ENCODE results near the gene ECPAS. TPM values are rescaled to one million over a fixed set of nuclear protein-coding genes. Genes with fewer than 3 reads are reported as not detected.

The ECPAS gene
- total RNA-seq, 1 donor from 2014 or later = 89.7 TPM

DNA sequence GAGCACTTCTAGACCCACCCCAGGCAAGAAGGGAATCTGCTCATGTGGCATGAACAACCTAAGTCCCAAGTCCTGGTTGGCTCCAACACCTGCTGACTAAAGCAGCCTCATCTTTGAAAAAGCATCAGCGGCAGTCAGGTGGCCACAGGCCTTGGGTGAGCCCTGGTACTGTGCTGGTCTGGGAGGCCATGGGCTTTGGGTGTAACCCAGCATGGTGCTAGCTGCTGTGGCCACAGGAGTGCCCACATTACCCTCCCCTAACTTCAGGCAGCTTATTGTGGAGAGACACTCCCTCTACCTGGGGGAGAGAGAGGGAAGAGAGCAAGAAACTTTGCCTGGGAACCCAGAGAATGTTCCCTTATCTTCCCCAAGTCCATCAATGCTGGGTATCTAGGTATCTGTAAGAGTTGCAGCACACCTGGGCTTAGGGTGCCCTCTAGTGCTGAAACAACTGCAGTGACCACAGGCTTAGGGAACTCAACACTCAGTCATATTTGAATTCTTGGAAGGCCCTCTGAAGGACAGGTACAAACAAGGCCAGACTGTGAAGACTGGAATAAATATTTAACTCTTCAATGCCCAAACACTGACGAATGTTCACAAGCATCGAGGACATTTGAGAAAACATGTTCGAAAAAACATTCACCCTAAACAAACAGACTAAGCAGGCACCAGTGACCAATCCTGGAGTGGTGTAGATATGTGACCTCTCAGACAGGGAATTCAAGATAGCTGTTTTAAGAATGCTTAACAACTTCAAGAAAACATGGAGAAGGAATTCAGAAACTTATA is 84.2 kb downstream of the ECPAS start:
- Histone ChIP-seq H3K36me3 (ENCODE audit: insufficient read depth, low read length) (peaks cover 26% of the 10 kb centered on the region), H3K27ac (ENCODE audit: low read depth, low read length) (no peak overlapping the region), H3K4me2 (ENCODE audit: low read length) (no peak overlapping the region), H4K20me1 (ENCODE audit: insufficient read depth, low read length) (peaks cover 12% of the 10 kb centered on the region), H3K9ac (ENCODE audit: low read length) (no peak overlapping the region), H3K4me3 (ENCODE audit: insufficient read depth, low read depth, low read length) (no peak overlapping the region), H3K4me1 (ENCODE audit: insufficient read depth, low read length) (no peaks in the 10 kb centered on the region), H3K9me3 (ENCODE audit: insufficient read depth, low read depth, low read length) (peaks cover 7% of the 10 kb centered on the region), H3K27me3 (ENCODE audit: insufficient read depth, low read length) (no peaks in the 10 kb centered on the region), H3K79me2 (ENCODE audit: insufficient read depth, low read length) (peaks cover 10% of the 10 kb centered on the region), H2AFZ (ENCODE audit: low read depth, low read length) (no peak overlapping the region)
- DNase-seq (ENCODE audit: low read depth) (no peak), FAIRE-seq (no peak)
- Mint-ChIP-seq H3K4me1 (ENCODE audit: low read depth, unreplicated experiment) (peaks cover 7% of the 10 kb centered on the region), H3K9me3 (ENCODE audit: unreplicated experiment) (peaks cover 26% of the 10 kb centered on the region), H3K27me3 (ENCODE audit: low read depth, unreplicated experiment) (no peaks in the 10 kb centered on the region), H3K36me3 (ENCODE audit: low read depth, unreplicated experiment) (peaks cover 54% of the 10 kb centered on the region), H3K4me3 (ENCODE audit: unreplicated experiment) (no peak overlapping the region), H3K27ac (ENCODE audit: unreplicated experiment) (peak overlapping the region; percentile 15)
- TF ChIP-seq, protein P1, sequence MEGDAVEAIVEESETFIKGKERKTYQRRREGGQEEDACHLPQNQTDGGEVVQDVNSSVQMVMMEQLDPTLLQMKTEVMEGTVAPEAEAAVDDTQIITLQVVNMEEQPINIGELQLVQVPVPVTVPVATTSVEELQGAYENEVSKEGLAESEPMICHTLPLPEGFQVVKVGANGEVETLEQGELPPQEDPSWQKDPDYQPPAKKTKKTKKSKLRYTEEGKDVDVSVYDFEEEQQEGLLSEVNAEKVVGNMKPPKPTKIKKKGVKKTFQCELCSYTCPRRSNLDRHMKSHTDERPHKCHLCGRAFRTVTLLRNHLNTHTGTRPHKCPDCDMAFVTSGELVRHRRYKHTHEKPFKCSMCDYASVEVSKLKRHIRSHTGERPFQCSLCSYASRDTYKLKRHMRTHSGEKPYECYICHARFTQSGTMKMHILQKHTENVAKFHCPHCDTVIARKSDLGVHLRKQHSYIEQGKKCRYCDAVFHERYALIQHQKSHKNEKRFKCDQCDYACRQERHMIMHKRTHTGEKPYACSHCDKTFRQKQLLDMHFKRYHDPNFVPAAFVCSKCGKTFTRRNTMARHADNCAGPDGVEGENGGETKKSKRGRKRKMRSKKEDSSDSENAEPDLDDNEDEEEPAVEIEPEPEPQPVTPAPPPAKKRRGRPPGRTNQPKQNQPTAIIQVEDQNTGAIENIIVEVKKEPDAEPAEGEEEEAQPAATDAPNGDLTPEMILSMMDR (IDR thresholded peaks at IDR 0.05; ENCODE audit: insufficient read depth, low read depth, low read length) = peak; percentile 23
- no peak for TF ChIP-seq EZH2 (IDR thresholded peaks at IDR 0.05; ENCODE audit: insufficient read depth, low read length)

DNA sequence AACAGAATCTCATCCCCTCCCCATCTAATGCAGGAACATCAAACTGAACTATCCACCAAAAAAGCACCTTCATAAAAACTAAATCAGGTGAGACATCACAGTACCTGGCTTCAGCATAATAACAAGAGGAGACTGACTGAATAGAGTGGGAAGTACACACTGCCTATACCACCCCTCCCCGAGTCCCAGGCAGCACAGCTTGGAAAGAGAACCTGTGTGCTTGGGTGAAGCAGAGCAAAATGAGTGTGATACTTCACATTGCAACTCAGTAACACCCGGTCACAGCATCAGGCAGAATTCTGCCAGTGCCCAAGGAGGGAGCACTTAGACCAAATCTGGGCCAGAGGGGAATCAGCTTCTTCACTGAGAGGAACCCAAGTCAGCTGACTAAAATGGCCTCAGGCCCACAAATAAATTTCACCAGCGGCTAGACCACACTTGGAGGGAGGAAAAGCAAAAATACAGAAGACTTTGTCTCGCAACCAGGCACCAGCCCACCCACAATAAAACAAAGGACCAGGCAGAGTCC is 84.9 kb downstream of the ECPAS start:
- Histone ChIP-seq H4K20me1 (ENCODE audit: insufficient read depth, low read length) (peaks cover 12% of the 10 kb centered on the region), H3K27ac (ENCODE audit: low read depth, low read length) (no peak overlapping the region), H2AFZ (ENCODE audit: low read depth, low read length) (no peak overlapping the region), H3K9ac (ENCODE audit: low read length) (no peak overlapping the region), H3K4me2 (ENCODE audit: low read length) (no peak overlapping the region), H3K36me3 (ENCODE audit: insufficient read depth, low read length) (peaks cover 30% of the 10 kb centered on the region), H3K9me3 (ENCODE audit: insufficient read depth, low read depth, low read length) (peaks cover 7% of the 10 kb centered on the region), H3K4me3 (ENCODE audit: insufficient read depth, low read depth, low read length) (no peak overlapping the region), H3K79me2 (ENCODE audit: insufficient read depth, low read length) (peaks cover 10% of the 10 kb centered on the region), H3K4me1 (ENCODE audit: insufficient read depth, low read length) (no peaks in the 10 kb centered on the region), H3K27me3 (ENCODE audit: insufficient read depth, low read length) (no peaks in the 10 kb centered on the region)
- H3K27ac Mint-ChIP-seq (ENCODE audit: unreplicated experiment) = no peak overlapping the region
- DNase-seq (ENCODE audit: low read depth) (no peak), FAIRE-seq (no peak)
- no peak for TF ChIP-seq EZH2 (IDR thresholded peaks at IDR 0.05; ENCODE audit: insufficient read depth, low read length)
- TF ChIP-seq, protein P1 (IDR thresholded peaks at IDR 0.05; ENCODE audit: insufficient read depth, low read depth, low read length) = no peak
- H3K4me3 Mint-ChIP-seq (ENCODE audit: unreplicated experiment) = no peak overlapping the region
- peaks cover 53% of the 10 kb centered on the region for H3K36me3 Mint-ChIP-seq (ENCODE audit: low read depth, unreplicated experiment)
- H3K4me1 Mint-ChIP-seq (ENCODE audit: low read depth, unreplicated experiment) = peaks cover 7% of the 10 kb centered on the region
- peaks cover 22% of the 10 kb centered on the region for H3K9me3 Mint-ChIP-seq (ENCODE audit: unreplicated experiment)
- no peaks in the 10 kb centered on the region for H3K27me3 Mint-ChIP-seq (ENCODE audit: low read depth, unreplicated experiment)

DNA sequence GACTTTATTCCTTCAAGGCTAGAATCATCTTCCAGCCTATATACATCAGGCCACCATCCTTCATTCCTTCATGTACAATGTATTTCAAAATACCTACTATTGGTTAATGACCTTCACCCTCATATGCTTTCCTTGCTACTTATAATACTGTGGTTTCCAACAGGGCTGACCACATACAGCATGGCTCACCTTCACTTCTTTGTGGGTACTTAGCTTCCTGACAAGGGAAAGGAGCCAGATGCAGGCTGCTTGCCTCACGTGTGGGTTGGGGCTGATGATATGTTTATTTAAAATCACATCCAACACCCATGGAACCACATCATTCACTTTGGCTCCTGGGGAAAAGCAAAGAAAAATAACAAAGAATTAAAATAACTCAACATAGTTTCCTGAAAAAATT is 90.2 kb downstream of the ECPAS start:
- Histone ChIP-seq H3K4me2 (ENCODE audit: low read length) (no peak overlapping the region), H3K36me3 (ENCODE audit: insufficient read depth, low read length) (peaks cover 51% of the 10 kb centered on the region), H3K27me3 (ENCODE audit: insufficient read depth, low read length) (no peaks in the 10 kb centered on the region), H3K79me2 (ENCODE audit: insufficient read depth, low read length) (peaks cover under 1% of the 10 kb centered on the region), H3K9me3 (ENCODE audit: insufficient read depth, low read depth, low read length) (no peaks in the 10 kb centered on the region), H4K20me1 (ENCODE audit: insufficient read depth, low read length) (no peaks in the 10 kb centered on the region), H3K4me1 (ENCODE audit: insufficient read depth, low read length) (no peaks in the 10 kb centered on the region), H2AFZ (ENCODE audit: low read depth, low read length) (no peak overlapping the region), H3K4me3 (ENCODE audit: insufficient read depth, low read depth, low read length) (no peak overlapping the region), H3K27ac (ENCODE audit: low read depth, low read length) (no peak overlapping the region), H3K9ac (ENCODE audit: low read length) (no peak overlapping the region)
- H3K27me3 Mint-ChIP-seq (ENCODE audit: low read depth, unreplicated experiment) = no peaks in the 10 kb centered on the region
- peak overlapping the region; percentile 16 for H3K4me3 Mint-ChIP-seq (ENCODE audit: unreplicated experiment)
- H3K9me3 Mint-ChIP-seq (ENCODE audit: unreplicated experiment) = peaks cover 1% of the 10 kb centered on the region
- FAIRE-seq (no peak), DNase-seq (ENCODE audit: low read depth) (peak; percentile 25)
- TF ChIP-seq, protein P1 (IDR thresholded peaks at IDR 0.05; ENCODE audit: insufficient read depth, low read depth, low read length) = no peak
- TF ChIP-seq EZH2 (IDR thresholded peaks at IDR 0.05; ENCODE audit: insufficient read depth, low read length) = no peak
- peaks cover 44% of the 10 kb centered on the region for H3K36me3 Mint-ChIP-seq (ENCODE audit: low read depth, unreplicated experiment)
- no peak overlapping the region for H3K27ac Mint-ChIP-seq (ENCODE audit: unreplicated experiment)
- peaks cover 1% of the 10 kb centered on the region for H3K4me1 Mint-ChIP-seq (ENCODE audit: low read depth, unreplicated experiment)

Data from astrocyte (in vitro differentiated cells and primary cell).